ENCODE data around the gene USP40.

DNA sequence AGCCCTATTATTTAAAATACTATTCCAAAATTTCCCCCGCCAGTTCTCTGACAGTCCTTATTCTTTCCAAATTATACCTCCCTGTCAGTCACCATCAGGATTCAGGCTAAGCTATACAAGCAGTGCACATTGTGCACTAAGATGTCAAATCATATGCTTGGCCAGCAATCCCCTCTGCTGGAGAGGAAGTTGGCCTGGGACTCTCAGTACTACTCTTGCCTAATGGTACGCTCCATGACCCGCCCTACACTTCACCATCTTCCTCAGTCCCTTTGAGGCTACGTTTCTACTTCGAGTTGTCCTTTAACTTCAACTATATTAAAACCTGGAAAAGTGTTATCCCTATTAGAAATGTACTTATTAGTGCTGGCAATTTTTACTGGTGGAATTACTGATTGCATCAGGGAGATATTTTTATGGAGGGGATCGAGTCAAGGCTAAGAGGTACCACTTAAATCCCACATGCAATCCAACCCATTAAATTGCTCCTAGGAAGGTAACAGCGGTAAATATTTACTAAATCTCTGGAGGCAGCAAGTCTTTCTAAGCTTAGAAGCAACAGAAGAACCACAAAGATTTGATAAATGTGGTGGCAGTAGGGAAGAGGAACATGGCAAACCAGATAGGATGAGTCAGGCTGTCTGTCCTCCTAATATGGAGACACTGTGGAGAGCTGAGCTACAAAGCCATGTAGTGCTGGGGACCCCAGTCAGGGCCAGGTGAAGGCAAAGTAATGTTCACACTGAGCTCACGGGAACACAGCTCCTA, 2.7 kb downstream of the USP40 start:
- TF ChIP-seq, protein P1, sequence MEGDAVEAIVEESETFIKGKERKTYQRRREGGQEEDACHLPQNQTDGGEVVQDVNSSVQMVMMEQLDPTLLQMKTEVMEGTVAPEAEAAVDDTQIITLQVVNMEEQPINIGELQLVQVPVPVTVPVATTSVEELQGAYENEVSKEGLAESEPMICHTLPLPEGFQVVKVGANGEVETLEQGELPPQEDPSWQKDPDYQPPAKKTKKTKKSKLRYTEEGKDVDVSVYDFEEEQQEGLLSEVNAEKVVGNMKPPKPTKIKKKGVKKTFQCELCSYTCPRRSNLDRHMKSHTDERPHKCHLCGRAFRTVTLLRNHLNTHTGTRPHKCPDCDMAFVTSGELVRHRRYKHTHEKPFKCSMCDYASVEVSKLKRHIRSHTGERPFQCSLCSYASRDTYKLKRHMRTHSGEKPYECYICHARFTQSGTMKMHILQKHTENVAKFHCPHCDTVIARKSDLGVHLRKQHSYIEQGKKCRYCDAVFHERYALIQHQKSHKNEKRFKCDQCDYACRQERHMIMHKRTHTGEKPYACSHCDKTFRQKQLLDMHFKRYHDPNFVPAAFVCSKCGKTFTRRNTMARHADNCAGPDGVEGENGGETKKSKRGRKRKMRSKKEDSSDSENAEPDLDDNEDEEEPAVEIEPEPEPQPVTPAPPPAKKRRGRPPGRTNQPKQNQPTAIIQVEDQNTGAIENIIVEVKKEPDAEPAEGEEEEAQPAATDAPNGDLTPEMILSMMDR (conservative IDR thresholded peaks at IDR 0.05) = no peak
- no peak for TF ChIP-seq EZH2 (IDR thresholded peaks at IDR 0.05; ENCODE audit: low read depth)

Measured in PC-9 (cell line).